Stimulated activated CD4-positive, alpha-beta T cell treated with anti-CD3 and anti-CD28 coated beads, TNF-alpha, amount 100 ng/mL, for 1 hour (primary cell): ENCODE results near the gene TBC1D12.
"Not testable (repeated sequence)": the region's sequence is repeated elsewhere in the genome, so short reads cannot be mapped to it uniquely, and the experiment has no call there.

Experiments used
- DNase-seq, 3 donors: peaks; one replicate each; pipeline ENCODE4 v3.0.0-alpha.2; 2020; ENCODE audit warnings: low read depth in 3 of 3, low spot score in 1 of 3

The TBC1D12 gene

DNA sequence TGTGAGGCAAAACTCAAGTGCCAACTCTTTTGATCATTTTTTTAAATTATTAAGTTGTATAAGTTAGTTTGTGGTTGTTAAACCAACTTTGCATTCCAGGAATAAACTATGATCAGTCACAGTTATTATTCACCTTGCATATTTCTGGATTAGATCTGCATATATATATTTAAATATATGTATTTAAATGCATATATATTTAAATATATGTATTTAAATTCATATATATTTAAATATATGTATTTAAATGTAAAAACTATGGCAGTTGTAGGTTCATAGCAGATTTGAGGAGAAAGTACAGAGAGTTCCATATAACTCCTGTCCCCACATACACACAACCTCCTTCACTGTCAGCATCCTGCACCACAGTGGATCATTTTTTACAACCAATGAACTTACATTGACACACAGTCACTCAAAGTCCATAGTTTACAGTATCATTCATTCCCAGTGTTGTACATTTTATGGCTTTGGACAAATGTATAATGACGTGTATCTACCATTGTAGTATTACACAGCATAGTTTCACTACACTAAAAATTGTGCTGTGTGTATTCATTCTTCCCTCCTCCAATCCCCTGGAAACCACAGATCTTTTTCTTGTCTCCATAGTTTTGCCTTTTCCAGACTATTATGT, 49.7 kb downstream of the TBC1D12 start:
- DNase-seq, result no peak

- no peak for DNase-seq
These were observed 54.6 kb downstream of the TBC1D12 start for GRCh38 chr10:94456942-94457341.

DNA sequence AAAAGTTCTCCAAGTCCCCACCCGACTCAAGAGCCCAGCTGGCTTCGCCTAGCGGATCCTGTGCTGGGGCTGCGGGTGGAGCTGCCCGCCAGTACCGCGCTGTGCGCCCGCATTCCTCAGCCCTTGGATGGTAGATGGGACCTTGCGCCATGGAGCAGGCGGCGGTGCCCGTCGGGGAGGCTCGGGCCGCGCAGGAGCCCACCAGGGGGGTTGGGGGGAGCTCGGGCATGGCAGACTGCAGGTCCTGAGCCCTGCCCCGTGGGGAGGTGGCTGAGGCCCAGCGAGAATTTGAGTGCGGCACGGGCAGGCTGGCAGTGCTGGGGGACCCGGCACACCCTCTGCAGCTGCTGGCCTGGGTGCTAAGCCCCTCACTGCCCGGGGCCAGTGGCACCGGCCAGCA, 57.0 kb downstream of the TBC1D12 start:
- no peak for DNase-seq

- DNase-seq, result no peak
These were observed 59.2 kb downstream of the TBC1D12 start for GRCh38 chr10:94461503-94461902.

- DNase-seq, result no peak
These were observed 59.8 kb downstream of the TBC1D12 start for GRCh38 chr10:94462130-94462529.

GRCh38 chr10:94465684-94466083, 63.3 kb downstream of the TBC1D12 start:
- no peak for DNase-seq

GRCh38 chr10:94481410-94481809, 79.1 kb downstream of the TBC1D12 start:
- no peak for DNase-seq

DNA sequence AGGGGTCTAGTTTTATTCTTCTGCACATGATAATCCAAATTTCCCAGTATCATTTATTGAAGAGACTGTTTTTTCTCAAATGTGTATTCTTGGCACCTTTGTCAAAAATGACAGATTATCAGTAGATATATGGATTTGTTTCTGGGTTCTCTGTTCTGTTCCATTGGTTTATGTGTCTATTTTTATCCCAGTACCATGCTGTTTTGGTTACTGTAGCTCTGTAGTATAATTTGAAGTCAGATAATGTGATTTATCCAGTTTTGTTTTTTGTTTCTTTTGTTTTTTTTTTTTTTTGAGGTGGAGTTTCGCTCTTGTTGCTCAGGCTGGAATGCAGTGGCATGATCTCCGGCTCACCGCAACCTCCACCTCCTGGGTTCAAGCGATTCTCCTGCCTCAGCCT, 81.6 kb downstream of the TBC1D12 start:
- DNase-seq, result no peak

DNA sequence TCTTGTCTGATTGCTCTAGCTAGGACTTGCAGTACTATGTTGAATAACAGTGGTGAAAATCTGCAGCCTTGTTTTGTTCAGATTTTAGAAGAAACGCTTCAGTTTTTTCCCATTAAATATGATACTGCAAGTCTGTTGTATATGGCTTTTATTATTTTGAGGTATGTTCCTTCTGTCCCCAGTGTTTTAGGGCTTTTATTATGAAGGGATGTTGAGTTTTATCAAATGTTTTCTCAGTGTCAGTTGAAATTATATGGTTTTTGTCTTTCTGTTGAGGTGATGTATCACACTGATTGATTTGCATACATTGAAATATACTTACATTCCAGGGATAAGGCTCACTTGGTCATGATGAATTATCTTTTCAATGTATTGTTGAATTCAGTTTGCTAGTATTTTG, 82.8 kb downstream of the TBC1D12 start:
- DNase-seq, result no peak

DNA sequence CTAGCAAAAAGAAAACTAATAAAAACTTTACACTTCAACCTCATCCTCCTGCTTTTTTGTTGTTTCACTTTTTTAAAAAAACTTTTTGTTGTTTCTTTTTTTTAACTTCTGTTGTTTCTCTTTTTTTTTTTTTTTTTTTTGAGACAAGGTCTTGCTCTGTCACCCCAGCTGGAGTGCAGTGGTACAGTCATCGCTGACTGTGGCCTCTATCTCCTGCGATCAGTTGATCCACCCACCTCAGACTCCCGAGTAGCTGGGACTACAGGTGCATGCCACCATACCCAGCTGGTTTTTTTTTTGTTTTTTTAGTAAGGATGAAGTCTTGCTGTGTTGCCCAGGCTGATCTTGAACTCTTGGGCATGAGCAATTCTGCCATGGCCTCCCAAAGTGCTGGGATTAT, 85.2 kb downstream of the TBC1D12 start:
- no peak for DNase-seq

DNA sequence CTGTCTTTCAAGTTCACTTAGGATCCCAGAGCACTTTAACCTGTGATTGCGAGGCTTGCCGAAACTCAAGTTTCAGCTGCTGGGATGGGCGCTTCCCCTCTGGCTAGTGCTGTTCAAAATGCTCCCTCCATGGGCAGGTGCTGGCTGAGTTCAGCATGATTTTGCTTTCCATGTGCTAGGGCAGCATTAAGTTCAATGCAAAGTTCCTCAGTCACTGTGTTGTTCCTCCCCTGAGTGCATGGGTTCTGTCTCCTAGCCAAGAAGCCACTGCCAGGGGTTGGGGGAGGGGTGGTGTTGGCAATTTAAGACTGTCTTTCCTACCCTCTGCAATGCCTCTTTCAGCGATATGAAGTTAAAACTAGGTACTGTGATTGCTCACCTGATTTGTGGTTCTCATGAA, 86.8 kb downstream of the TBC1D12 start:
- DNase-seq, result no peak

DNA sequence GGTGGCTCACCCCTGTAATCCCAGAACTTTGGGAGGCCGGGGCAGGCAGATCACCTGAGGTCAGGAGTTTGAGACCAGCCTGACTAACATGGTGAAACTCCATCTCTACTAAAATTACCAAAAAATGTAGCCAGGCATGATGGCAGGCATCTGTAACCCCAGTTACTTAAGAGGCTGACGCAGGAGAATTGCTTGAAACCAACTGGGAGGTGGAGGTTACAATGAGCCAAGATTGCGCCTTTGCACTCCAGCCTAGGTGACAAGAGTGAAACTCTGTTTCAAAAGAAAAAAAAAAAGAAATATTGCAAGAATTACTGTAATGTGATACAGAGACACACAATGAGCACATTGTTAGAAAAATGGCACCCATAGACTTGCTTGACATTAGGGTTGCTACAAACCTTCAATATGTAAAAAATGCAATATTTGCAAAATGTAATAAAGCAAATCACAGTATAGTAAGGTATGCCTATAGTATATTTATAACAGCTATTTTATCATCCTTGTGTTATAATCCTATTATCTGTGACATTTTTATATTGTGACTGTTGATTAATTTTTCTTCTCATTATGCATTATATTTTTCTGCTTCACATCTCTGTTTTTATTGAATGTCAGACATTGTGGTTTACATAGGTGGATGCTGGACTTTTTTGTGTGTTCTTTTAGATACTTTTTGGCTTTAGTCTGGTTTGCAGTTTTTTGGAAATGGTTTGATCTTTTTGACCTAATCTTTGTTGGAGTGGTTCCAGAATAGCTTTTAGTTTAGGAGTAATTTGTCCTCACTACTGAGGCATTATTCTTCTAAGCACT, 87.8 kb downstream of the TBC1D12 start:
- no peak for DNase-seq

- DNase-seq, result no peak
These were observed 88.4 kb downstream of the TBC1D12 start for GRCh38 chr10:94490789-94491039.

DNA sequence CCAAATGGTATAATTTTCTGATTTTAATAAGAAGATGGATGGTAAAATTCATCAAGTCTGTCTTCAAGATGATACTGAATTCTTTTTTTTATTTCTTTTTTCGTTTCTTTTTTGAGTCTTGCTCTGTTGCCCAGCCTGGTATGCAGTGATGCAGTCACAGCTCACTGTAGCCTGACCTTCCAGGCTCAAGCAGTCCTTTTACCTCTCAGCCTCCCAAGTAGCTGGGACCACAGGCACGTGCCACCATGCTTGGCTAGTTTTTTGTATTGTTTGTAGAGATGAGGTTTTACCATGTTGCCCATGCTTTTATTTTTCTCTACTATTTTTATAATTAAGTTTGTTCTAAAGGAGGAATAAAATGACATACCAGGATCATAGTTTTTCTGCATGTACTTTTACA, 91.1 kb downstream of the TBC1D12 start:
- DNase-seq, result no peak

DNA sequence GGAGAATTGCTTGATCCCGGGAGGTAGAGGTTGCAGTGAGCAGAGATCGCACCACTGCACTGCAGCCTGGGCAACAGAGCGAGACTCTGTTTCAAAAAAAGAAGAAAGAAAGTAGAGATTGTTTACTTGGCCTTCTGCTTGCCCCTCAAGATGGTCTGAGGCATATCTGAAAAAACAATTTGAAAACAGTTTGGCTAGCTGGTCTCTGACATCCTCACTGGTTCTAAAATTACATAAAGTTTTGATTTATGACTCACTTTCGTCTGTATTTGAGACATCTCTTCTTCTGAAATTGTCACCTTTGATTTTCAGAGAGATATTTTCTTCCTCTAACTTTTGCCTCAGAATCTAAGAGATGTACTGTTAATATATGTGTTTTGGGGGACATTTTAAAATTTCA, 93.7 kb downstream of the TBC1D12 start:
- no peak for DNase-seq

DNA sequence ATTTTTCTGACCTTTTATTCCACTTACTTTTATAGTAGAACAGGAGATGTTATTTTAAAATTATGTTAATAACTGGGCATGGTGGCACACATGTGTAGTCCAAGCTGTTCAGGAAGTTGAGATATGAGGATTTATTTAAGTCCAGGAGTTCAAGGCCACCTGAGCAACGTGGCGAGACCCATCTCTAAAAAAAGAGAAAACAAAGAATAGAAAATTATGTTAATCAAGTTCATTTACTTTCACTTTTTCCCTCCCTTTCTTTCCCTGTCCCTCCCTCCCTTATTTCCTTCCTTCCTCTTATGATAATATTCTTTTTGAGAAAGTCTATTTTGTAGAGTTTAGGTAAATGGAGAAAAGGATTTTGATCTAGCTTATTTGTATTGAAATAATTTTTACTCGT, 94.3 kb downstream of the TBC1D12 start:
- DNase-seq, result no peak

DNA sequence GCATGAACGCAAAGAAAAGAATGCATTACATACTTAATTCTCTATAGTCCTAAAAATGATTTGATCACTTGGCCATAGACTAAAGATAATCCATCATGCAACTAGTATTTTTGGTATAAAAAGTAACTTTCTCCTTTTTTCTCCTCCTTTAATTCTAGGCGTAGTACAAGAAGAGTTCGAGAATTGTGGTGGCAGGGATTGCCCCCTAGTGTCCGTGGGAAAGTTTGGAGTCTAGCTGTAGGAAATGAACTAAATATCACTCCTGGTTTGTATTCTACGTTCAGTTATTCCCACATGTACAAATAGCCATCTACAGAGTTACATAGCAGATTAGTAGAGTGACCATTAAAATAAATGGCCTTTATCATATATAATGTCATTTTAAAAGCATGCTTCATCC, 97.7 kb downstream of the TBC1D12 start:
- DNase-seq, result no peak

DNA sequence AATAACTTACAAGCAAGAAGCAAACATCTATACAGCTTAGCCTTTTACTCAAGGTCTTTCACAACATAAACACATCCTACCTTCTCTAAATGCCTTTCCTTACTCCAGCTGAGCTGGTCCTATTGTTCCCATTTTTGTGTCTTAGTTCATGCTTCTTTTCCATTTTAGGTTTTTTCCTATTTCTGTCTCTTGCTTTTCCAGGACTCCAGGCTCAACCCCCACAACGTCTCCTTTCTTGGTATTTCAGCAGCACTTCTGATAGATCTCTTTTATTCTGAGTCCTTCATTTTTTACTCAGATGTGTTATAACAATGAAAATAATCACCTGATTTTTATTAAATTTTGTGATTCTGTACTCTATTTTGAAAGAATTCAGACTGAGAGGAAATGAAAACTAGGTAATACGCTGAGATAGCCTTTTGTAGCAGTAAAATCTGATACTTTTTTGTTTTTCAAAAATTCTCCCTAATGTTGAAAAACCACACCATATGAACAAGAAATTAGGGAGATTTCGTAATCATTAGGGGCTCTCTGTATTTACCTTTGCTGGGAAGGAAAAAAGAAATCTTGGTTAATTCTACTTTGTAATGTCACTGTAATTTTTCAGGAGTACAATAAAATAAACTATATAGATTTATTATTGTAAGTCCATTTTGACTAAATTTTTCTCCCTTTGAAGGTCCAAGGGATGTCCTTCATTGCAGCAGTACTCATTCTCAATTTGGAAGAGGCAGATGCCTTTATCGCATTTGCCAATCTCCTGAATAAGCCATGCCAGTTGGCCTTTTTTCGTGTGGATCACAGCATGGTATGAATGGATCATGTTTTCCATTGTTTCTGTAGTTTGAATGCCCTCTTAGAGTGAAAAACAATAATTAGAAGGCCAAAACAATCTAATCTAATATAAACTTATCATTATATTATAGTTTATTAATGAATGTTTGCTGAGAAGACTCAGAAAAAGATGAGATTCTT, 119.2 kb downstream of the TBC1D12 start:
- DNase-seq, result no peak

- DNase-seq, result no peak
These were observed 121.8 kb downstream of the TBC1D12 start for GRCh38 chr10:94524146-94524545.

DNA sequence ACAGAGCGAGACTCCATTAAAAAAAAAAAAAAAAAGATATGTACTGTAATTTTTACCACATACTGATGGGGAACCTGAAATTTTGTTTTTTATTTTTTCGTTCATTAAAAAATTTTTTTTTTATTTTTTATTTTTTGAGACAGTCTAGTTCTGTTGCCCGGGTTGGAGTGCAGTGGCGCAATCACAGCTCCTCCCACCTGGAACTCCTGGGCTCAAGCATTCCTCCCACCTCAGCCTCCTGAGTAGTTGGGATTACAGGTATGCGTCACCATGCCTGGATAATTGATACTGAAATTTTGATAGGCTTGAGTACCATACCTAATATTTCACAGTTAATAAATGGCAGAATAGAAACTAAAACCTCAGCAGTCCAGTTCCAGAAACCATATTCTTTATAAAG, 122.4 kb downstream of the TBC1D12 start:
- no peak for DNase-seq

DNA sequence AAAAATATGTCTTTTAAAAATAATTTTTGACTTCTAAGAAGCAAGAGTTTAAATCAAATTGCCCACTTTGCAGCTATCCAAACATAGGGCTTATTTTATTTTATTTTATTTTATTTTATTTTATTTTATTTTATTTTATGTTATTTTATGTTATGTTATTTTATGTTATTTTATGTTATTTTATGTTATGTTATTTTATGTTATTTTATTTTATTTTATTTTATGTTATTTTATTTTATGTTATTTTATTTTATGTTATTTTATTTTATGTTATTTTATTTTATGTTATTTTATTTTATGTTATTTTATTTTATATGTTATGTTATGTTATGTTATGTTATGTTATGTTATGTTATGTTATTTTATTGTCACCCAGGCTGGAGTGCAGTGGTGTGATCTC, 129.2 kb downstream of the TBC1D12 start:
- not testable (repeated sequence) for DNase-seq

DNA sequence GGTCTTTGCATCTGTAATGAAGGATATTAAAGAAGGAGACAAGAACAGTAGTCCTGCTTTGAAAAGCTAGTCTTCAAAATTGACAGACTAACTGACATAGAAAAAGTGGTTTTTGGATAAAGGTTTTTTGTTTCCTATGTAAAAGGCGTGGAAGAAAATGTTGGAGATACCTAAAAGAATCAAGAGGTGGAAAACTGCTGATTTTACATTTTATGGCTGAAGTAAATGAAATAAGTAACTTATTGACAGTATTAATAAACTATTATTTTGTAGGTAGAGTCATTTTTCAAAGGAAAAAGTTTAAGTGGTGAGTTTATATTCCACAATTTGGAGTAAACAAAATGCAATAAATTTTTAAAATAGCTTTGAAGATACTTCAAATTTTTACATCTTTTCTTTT, 130.7 kb downstream of the TBC1D12 start:
- no peak for DNase-seq
